CD4-positive, alpha-beta T cell treated with Interleukin-21 for 1 hour (primary cell): ENCODE measurements around the gene PACS2.
"Not testable (repeated sequence)": the region's sequence is repeated elsewhere in the genome, so short reads cannot be mapped to it uniquely, and the experiment has no call there.

Source experiments
- DNase-seq: peaks from one replicate; pipeline ENCODE4 v3.0.0-alpha.2; 2020

The PACS2 gene

DNA sequence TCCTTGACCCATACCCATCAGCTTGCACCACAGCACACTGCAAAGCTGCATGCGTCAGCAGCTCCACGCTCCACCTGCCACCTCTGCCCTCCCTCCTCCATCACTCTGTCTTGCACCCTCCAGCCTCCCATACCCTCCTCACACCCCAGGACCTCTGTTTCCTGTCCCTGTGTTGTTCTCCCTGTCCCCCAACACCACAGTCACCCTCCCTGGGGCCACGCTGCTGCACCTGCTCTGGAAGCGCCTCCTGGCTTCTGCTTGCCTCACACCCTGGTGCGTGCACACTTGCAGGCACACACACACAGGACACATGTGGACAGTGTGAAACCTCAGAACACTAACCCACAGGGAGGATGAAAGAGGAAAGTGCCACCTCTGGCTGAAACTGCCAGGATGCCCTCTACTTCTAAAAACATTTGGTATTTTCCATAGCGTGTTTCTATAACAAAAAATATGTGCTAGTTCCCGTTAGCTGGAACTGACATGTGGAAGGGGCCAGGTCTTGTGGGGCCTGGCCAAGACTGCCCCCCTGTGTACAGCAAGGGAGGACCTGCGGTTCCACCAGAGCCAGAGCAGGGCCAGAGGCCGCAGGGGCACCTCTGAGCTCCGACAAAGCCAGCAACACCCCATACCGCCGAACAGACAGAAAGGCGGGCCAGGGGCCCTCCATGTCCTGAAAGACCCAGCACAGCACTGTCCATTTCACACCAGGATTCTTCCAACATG, 23.8 kb upstream of the PACS2 start:
- DNase-seq = peak; percentile 28

DNA sequence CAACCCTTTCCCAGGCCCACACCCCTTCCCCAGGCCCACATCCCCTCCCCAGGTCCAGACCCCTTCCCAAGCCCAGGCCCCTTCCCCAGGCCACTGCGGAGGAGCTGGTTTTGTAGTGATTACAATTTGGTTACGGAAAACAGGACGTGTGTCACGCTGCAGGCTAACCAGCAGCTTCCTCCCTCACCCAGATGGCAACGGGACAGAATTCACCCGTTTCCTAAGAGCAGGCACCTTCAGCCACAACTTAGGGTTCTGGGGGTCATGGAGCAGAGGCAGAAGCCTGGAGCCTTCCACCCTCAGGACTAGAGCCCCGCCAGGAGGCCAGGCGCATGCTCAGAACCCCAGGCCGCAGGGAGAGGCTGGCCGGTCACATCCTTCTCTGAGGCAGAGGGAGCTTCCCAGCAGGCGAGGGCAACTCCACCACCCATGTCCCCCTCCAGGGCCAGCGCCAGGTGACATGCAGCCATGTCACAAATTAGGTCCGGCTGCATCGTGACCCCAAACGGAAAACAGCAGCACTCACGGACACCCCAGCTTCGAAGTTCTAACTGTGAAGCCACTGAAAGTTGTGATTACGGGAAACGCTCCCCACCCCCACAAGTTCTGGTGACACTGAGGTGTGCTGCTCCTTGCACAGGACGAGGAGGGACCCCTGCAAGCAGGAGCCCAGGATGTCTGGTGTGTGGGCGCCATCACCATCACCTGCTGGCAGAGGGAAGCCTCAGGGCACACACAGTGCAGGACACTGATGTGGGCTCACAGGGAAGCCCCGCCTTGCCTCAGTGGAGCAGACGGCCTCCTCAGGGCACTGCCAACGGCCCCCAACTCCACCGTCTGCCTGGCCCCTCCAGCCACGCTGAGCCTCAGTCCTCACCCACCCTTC, 21.5 kb upstream of the PACS2 start:
- DNase-seq = peak; percentile 28

DNA sequence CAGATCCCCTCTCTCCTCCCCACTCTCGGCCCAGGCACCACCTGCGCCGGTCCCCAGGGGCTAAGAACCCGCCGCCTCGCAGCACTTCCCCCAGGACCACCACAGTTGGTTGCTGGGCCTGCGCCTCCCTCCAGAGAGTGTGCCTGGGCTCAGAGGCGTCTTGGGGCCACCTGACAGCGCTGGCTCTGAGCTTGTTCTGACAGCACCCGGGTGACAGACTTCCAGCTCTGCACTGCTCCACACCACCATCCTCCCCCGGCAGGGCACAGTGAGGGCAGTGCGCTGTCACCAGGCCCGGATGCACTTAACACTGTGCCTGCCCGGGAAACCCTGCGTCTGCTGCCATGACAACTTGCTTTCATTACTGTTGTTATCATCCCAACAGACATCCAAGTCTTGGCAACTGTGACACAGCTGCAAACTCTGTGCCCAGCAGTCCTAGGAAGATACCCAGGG, 20.4 kb upstream of the PACS2 start:
- peak; percentile 79 for DNase-seq

DNA sequence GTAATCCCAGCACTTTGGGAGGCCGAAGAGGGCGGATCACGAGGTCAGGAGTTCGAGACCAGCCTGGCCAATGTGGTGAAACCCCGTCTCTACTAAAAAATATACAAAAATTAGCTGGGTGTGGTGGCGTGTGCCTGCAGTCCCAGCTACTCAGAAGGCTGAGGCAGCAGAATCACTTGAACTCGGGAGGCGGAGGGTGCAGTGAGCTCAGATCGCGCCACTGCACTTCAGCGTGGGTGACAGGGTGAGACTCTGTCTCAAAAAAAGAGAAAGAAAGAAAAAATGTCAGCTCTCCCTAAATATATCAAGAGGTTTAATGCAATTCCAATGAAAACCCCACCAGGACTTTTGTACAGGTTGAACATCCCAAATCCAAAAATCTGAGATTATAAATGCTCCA, 17.2 kb upstream of the PACS2 start:
- not testable (repeated sequence) for DNase-seq

DNA sequence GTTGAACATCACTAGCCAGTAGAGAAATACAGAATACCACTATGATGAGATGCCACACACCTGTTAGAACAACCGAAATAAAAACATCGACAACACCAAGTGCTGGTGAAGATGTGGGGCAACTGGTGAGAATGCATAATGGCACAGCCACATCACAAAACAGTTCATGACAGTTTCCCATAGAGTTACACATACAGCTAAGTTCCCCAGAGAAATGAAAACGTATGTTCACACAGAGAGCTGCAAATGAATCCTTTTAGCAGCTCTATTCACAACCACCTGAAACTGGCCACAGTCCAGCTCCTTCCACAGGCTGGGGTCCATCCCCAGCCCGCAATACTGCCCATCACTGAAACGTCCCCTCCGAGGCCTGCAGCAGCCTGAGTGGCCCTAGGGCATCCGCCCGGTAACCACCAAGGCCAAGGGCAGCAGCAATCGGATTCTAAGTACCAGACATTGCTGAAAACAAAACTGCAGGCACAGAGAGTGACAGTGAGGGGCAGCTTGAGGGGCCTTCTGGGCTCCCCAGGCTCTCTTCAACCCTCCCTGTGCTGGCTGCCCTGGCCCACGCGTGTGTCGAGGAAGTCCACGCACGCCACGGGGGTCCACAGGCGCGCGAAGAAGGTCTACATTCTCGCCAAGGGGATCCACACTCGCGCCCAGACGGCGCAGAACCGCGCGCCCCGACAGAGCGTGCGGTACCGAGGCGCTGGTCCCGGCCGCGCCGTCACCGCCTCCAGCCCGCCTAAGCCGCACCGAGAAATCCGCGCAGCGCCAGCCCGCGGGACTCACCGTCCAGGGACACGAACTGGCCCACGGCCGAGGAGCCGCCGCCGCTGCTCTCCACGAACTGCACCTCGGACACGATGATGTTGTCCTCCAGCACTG, 14.7 kb upstream of the PACS2 start:
- DNase-seq = peak; percentile 14

DNA sequence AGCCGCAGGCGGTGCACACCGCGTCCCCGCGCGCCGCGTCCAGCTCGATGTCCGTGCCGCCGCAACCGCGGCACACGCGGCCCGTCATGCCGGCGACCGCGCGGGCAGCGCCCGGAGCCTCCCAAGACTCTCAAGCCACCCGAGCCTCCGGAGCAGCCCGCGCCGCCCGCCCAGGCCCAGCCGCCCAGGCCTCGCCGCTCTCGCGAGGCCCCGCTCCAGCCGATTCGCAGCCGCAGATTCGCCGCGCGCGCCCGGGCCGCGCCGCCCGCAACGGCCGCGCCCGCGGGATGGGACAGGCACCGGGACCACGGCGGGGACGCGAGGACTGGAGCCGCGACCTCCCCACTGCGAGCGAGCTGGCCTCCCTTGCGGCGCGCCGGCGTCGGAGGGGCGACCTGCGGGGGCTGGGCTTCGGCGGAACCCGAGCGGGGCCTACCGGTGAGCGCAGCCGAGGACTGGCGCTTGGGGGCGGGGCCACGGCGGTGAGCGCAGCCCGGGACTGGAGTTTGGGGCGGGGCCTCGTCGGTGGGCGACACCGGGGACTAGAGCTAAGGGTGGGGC, 13.9 kb upstream of the PACS2 start, which contains the start of gene BRF1:
Gene BRF1 (minus strand): TSS at position 460 of the 561 bp plus-strand sequence. CDS start 372 bp downstream, at position 88.
- DNase-seq = peak; percentile 97

DNA sequence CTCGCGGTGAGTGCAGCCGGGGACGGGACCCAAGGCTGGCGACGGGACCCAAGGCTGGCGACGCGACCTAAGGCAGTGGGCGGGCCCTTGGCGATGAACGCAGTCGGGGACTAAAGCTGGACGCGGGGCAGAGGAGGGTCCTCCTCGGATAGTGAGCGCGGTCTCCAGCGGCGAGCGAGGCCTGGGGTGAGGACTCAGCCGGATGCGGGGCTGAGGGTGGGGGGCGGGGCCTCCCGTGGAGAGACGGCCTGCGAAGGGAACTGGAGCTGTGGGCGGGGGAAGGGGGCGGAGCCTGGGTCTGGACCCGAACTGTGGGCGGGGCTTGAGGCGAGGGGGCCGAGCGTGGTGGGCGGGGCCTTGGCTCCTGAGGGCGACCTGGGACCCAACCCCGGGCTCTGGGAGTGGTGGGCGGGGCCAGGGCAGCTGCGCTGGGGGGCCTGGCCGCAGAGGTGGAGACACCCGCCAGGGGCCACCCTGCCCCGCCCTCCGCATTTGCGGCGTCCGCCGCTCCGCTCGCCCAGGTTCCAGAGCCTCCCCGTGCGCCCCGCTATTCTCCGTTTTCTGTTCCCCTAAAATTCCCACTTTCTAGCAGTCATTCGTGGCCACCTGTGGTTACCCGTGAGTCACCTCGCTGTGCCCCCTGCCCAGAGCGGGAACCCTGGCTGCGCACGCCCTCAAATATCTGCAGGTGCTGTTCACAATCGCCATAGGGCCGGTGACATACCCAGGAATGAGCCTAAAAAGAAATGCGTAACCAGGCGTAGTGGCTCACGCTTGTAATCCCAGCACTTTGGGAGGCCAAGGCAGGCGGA, 13.2 kb upstream of the PACS2 start:
- DNase-seq = peak; percentile 98

DNA sequence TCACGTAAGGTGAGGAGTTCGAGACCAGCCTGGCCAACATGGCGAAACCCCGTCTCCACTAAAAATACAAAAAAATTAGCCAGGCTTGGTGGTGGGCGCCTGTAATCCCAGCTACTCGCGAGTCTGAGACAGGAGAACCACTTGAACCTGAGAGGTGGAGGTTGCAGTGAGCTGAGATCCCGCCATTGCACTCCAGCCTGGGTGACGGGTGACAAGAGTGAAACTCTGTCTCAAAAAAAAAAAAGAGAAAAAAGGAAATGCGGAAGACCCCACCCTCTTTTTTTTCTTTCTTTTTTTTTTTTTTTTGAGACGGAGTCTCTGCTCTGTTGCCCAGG, 12.7 kb upstream of the PACS2 start:
- DNase-seq = not testable (repeated sequence)

DNA sequence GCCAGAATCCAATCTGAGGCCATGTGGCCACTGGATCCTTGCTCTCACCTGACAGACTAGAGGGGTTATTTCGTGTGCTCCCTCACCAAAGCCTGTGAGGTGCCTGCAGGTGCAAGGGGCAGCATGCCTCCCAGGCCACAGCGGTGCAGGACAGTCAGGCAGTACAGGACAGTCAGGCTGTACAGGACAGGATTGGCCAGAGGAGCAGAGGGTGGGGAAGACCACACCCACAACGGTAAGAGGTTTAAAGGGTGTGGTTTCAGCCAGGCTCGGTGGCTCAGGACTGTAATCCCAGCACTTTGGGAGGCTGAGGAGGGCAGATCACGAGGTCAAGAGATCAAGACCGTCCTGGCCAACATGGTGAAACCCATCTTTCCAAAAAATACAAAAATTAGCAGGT, 10.6 kb upstream of the PACS2 start:
- DNase-seq = no peak

DNA sequence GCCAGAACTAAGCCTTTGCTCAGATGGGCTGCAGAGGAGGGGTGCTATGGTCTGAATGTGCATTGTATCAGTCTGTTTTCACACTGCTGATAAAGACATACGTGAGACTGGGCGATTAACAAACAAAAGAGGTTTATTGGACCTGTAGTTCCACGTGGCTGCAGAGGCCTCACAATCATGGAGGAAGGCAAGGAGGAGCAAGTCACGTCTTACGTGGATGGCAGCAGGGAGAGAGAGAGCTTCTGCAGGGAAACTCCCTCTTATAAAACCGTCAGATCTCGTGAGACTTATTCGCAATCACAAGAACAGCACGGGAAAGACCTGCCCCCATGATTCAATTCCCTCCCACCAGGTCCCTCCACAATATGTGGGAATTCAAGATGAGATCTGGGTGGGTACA, 10.0 kb upstream of the PACS2 start:
- no peak for DNase-seq

DNA sequence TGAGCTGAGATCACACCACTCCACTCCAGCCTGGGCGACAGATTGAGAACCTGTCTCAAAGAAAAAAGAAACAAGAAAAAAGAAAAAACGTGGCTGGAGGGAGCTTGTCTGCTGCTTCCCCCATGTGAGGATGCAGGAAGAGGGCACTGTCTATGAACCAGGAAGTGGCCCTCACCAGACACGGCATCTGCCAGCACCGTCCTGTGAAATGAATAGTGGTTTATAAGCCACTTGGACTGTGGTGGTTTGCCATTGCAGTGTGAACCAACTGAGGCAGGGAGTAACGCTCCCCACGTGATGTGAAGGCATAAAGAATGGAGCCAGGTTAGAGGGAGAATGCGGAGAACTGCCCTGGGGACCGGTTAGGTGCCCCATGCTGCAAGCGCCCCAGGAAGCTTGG, 9.2 kb upstream of the PACS2 start:
- no peak for DNase-seq

DNA sequence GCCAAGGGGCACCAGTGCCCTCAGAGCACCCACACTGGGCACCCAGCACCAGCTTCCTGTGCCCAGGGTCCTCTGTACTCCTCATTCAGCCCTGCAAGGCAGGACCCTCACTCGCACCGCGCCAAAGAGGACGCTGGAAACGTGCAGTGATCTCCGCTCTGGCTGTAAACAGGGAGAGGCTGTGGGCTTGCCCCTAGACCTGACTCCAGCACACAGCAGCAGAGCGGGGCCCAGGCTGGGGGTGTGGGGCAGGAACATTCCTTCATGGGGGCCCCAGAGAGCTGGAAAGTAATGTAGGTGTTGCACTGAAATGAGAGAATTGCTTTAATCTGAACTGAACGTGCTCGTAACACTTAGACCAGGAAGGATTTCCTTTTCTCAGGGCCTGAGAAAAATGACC, 8.8 kb upstream of the PACS2 start:
- DNase-seq = no peak

DNA sequence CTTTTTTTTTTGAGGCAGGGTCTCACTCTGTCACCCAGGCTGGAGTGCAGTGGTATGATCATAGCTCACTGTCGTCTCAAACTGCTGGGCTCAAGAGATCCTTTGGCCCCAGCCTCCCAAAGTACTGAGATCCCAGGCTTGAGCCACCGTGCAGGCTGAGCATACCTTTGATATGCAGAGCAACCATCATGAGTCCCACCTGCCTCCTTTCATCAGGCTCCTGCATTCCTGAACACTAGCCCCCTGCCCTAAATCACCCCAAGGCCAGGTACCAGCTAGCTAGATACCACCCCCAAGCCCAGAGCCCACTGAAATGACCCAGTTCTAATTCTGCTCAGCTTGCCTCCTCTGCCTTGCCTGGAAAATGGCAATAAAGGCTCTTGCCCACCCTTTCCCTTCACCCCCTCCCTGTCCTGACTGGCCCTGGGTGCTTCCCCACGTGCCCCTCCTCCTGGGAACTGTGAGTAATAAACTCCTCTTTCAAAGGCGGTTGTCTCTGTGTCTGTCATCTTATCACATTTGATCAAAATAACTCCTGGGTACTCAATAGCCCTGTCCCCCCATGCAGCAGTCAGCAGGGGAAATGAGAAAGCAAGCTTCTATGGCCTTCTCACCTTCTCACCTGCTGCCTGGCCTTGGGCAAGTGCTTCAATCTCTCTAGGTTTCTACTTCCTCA, 7.4 kb upstream of the PACS2 start:
- no peak for DNase-seq

DNA sequence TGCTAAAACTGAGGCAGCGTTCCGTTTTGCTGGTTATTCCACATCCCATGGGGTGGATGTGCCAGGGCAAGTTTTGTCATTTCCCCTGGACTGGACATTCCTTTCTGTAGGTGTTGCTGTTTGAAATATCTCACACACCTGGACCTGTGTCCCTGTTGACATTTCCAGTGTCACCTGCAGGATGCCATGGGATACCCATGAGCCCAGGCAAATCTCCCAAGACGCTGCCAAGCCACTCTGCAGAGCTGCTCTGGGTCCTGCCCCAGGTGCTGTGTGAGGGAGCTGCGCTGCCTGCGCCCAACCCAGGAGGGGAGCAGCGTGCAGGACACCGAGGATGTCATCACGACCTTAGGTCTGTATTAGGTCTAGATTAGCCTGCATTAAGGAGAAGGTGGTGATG, 5.2 kb upstream of the PACS2 start:
- DNase-seq = no peak

DNA sequence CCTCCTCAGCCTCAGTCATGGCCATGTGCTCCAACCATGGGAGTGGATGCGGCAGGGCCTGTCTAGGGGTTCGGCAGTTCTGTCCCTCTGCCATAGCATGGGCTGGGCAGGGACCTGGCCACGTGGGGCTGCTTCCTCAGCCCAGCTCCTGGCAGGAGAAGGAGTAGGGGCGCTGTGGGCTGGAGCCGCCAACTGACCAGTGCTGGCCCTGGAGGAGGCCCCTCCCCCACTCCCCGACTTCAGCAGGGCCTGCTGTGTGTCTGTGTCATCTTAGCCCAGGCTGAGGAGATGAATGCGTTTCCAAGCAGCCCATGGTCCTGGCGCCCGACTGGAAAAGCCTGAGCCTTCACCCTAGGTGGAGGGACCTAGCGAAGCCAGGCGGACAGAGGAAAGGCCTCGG, 2.7 kb upstream of the PACS2 start:
- no peak for DNase-seq

DNA sequence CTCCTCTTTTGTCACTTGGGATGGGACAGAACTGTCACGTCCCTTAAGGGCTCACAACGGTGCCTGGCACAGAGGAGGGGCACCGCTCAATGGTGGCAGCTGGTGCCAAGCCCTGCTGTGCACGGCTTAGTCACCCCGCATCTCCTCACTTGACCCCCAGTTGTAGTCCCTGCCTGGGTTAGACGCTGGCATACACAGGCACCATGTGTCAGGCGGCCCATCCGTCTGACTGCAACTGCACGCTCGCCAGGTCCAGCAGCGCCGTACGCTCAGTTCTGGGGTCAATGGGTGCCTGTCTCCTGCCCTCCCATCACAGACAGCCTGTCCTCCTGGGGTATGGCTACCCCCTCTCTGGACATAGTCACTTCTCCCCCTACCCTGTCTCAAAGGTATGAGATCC, 1.6 kb upstream of the PACS2 start:
- no peak for DNase-seq

DNA sequence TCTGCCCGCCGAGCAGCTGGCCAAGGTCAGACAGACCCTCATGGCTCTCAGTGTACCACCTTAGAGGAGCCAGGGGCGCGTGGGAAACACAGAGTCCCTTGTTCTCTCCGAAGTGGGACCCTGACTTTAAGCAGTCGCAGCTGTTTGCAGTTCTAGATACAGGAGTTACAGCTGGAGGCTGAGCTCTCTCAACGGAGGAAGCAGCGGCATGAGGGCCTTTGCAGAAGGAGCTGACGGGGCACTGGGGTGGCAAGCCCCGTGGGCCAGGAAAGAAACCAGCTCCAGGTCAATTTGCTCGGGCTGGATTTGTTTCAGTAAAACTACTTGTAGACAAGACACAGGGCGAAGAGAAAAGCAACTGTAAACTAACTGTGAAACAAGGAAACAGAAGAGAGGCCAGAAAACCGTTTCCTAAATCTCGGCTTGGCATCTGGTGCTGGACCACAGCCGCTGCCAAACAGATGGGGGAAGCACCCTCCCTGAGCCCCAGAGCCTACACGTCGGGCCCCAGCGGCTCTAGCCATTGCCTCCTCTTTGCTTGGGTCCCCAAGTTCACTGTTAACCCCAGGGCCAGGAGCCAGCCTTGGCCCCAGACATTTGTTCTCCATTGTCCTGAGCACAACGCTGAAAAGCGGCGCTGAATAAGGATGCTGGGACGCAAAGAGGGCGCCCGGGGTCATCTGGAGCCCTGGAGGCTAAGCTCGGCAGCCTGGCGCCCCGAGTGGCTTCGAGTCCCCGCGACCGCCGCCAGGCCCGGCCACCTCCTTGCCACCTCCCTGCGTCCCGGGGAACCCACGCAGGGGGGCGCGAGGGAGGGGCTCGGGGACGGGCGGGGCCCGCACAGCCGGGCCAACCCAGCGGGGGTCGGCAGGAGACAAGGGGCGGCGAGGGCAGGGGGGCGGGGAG, 914 bp upstream of the PACS2 start:
- DNase-seq = no peak

DNA sequence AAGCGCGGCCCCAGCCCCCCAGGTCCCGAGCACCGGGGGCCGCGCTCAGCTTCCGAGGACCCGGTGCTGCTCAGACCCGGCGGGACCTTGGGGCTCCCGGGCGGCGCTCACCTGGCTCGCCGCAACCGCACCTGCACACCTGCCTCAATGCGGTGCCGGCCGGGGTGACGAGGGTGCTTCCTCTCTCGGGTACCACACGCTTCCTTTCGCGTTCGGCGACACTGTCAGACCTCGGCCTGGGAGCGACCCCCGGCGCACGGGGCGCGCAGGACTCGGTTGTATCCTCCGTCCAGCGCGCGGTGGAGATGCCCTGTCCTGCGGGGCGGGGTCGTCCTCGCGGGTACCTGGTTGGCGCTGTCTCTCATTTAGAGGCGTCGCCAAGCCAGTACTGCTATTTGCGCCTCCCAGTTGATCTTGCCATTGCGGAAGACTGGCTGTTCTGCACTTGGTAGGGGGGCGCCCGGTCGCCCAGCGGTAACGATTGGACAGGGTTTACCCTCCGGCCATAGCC, 718 bp downstream of the PACS2 start:
- peak; percentile 60 for DNase-seq

DNA sequence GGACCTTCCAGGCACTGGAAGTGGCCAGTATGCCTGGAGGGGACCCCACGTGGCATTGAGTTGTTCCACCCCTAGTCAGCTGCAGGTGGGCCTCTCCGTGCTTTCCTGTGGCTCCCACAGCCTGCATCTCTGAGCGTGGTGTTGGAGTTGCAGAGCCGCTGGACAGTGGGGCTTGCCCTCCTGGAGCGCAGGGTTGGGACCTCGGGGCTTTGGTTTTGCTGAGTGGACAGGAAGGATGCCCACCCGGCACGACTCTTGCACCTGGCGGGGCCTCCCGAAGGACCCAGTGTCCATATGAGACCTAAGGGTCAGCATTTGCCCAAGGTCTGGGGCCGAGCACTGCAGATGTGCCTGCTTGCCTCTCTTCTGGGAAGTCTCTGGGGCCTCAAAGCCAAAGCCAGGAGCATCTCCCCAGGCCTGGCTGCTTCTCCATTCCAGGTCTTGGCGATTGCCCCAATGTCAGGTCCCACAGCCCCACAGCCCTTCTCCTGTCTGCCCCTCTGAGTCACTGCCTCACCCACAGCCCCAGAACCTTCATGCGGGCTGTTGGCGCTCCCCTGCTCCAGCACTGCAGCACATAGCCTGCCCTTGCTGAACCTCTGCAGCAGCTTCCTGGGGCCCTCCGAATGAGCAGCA, 1.5 kb downstream of the PACS2 start:
- no peak for DNase-seq

DNA sequence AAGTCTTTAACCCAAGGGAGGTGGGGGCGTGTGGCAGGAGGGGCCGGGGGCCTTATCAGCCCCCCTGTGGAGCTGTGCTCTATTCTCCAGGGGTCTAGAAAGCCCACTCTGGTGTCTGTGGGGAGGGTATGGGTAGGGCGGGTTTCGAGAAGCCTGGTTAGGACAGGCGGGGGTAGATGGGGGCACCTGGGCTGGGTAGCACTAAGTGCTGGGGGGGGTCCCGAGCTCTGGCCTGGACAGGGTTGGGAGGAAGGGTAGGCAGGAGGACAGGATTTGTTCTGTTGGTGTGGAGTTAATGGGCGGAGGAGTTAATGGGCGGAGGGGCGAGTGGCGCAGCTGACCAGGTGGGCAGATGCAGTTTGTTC, 2.0 kb downstream of the PACS2 start:
- no peak for DNase-seq
